ENCODE measurements around the gene RNF146.

- TF ChIP-seq EP300 (IDR thresholded peaks at IDR 0.05), result no peak
- no peak for TF ChIP-seq CTCF (IDR thresholded peaks at IDR 0.05)
- TF ChIP-seq POLR2AphosphoS5 (IDR thresholded peaks at IDR 0.05), result no peak
Observed at GRCh38 chr6:127267646-127268625, 1.3 kb downstream of the RNF146 start.

Measured in sigmoid colon (tissue), 4 donors.